ENCODE measurements around the gene THSD1. TPM values are rescaled to one million over a fixed set of nuclear protein-coding genes. Genes with fewer than 3 reads are reported as not detected.

The THSD1 gene
- polyA plus RNA-seq, 2 of the 4 experiments (the other 2 are of a cell fraction) = 5.4 to 6.1 TPM

GRCh38 chr13:52361225-52361624 lies 44.7 kb downstream of the THSD1 start:
- POLR2A ChIA-PET = no interaction called here
- no peak for TF ChIP-seq ELK1 (IDR thresholded peaks at IDR 0.05; ENCODE audit: low read depth, low read length)
- TF ChIP-seq MAZ (IDR thresholded peaks at IDR 0.05; ENCODE audit: borderline replicate concordance, low read depth, low read length) = no peak
- no peak for TF ChIP-seq KDM1A (IDR thresholded peaks at IDR 0.05; ENCODE audit: low read depth)
- no peak for TF ChIP-seq HDAC2 (IDR thresholded peaks at IDR 0.05)
- TF ChIP-seq JUN (IDR thresholded peaks at IDR 0.05) = no peak
- no peak for TF ChIP-seq JUNB (IDR thresholded peaks at IDR 0.05)
- TF ChIP-seq FOSL2 (IDR thresholded peaks at IDR 0.05) = no peak
- no peak for TF ChIP-seq FOSL2 (CRISPR knock-in tag; IDR thresholded peaks at IDR 0.05)
- TF ChIP-seq CHD4 (IDR thresholded peaks at IDR 0.05; ENCODE audit: borderline replicate concordance) = no peak
- no peak for TF ChIP-seq ZC3H11A (IDR thresholded peaks at IDR 0.05)
- TF ChIP-seq EP300 (IDR thresholded peaks at IDR 0.05) = no peak
- TF ChIP-seq CEBPB (IDR thresholded peaks at IDR 0.05) = no peak
- WGBS (ENCODE audit: missing lambda C conversion rate) = 74% methylated on average over 4 of the region's 4 CpGs
- no peak overlapping the region for H3K27ac ChIP-seq
- ATAC-seq = no peak
- no peak overlapping the region for H3K4me3 ChIP-seq
- no peak for FAIRE-seq
- no peak overlapping the region for H3K4me2 ChIP-seq
- CTCF ChIA-PET = interaction anchor here (1.9 kb wide), 1 partner anchor 18 kb away, joined by 7 read pairs; no protein-coding TSS in a partner anchor
- H3K4me1 ChIP-seq = peaks cover 4% of the 10 kb centered on the region
- DNase-seq (ENCODE audit: low read depth in 1 of 2, low spot score in 1 of 2) = no peak
- no peaks in the 10 kb centered on the region for H3K9me3 ChIP-seq

GRCh38 chr13:52359534-52359933 lies 46.4 kb downstream of the THSD1 start:
- H3K9me3 ChIP-seq = no peaks in the 10 kb centered on the region
- no peak for ATAC-seq
- DNase-seq (ENCODE audit: low read depth in 1 of 2, low spot score in 1 of 2) = no peak
- ChIA-PET CTCF (interaction anchor here (1.7 to 2.5 kb wide), 2 partner anchors 15 to 91 kb away, joined by 3 to 12 read pairs; partner anchors contain the start of gene VPS36), POLR2A (no interaction called here)
- 59% methylated on average over 4 of the region's 4 CpGs for WGBS (ENCODE audit: missing lambda C conversion rate)
- H3K4me2 ChIP-seq = no peak overlapping the region
- no peak for FAIRE-seq
- H3K4me1 ChIP-seq = peaks cover 7% of the 10 kb centered on the region
- H3K27ac ChIP-seq = no peak overlapping the region
- no peak for TF ChIP-seq HOXB13 (CRISPR knock-in tag; IDR thresholded peaks at IDR 0.05; ENCODE audit: low read depth)
- TF ChIP-seq RNF2 (IDR thresholded peaks at IDR 0.05; ENCODE audit: borderline replicate concordance, low read depth) = no peak
- TF ChIP-seq JUN (IDR thresholded peaks at IDR 0.05) = no peak
- TF ChIP-seq CEBPB (IDR thresholded peaks at IDR 0.05) = no peak
- TF ChIP-seq CBX2 (IDR thresholded peaks at IDR 0.05; ENCODE audit: borderline replicate concordance, low read depth) = no peak
- no peak for TF ChIP-seq FOSB (CRISPR knock-in tag; IDR thresholded peaks at IDR 0.05)
- TF ChIP-seq RCOR1 (IDR thresholded peaks at IDR 0.05; ENCODE audit: low read depth, low read length) = no peak
- no peak for TF ChIP-seq POLR2A (IDR thresholded peaks at IDR 0.05; ENCODE audit: low read length)
- TF ChIP-seq NPAS2 (CRISPR knock-in tag; IDR thresholded peaks at IDR 0.05; ENCODE audit: borderline replicate concordance) = no peak
- no peak for TF ChIP-seq BCL3 (IDR thresholded peaks at IDR 0.05)
- TF ChIP-seq RFX5 (IDR thresholded peaks at IDR 0.05) = no peak
- no peak for TF ChIP-seq MAFK (IDR thresholded peaks at IDR 0.05; ENCODE audit: partially characterized antibody)
- H3K4me3 ChIP-seq = no peak overlapping the region

- CTCF ChIA-PET = interaction anchor here (0.6 to 1.4 kb wide), 2 partner anchors 27 to 95 kb away, joined by 3 to 8 read pairs; partner anchors contain the start of gene VPS36
Observed at GRCh38 chr13:52356327-52356726, 49.6 kb downstream of the THSD1 start.

More at GRCh38 chr13:52356327-52356726, 49.6 kb downstream of the THSD1 start:
- no peak overlapping the region for H3K4me3 ChIP-seq
- FAIRE-seq = no peak
- POLR2A ChIA-PET = no interaction called here
- H3K4me2 ChIP-seq = peak overlapping the region; percentile 23
- no peak for TF ChIP-seq TP53 (CRISPR knock-in tag; IDR thresholded peaks at IDR 0.05)
- no peak for TF ChIP-seq BHLHE40 (IDR thresholded peaks at IDR 0.05; ENCODE audit: low read depth, low read length)
- TF ChIP-seq ATOH8 (CRISPR knock-in tag; IDR thresholded peaks at IDR 0.05; ENCODE audit: low read depth) = no peak
- no peak for TF ChIP-seq TFCP2L1 (CRISPR knock-in tag; IDR thresholded peaks at IDR 0.05)
- TF ChIP-seq EHMT2 (IDR thresholded peaks at IDR 0.05; ENCODE audit: low read depth) = no peak
- no peak for TF ChIP-seq ZC3H11A (IDR thresholded peaks at IDR 0.05)
- no peak for TF ChIP-seq CEBPB (IDR thresholded peaks at IDR 0.05)
- no peak for TF ChIP-seq HES2 (IDR thresholded peaks at IDR 0.05)
- TF ChIP-seq KDM5A (IDR thresholded peaks at IDR 0.05) = no peak
- no peak for TF ChIP-seq MYC (IDR thresholded peaks at IDR 0.05; ENCODE audit: borderline replicate concordance, low read length)
- TF ChIP-seq CHD4 (IDR thresholded peaks at IDR 0.05; ENCODE audit: borderline replicate concordance) = no peak
- TF ChIP-seq KDM1A (IDR thresholded peaks at IDR 0.05; ENCODE audit: low read depth) = no peak
- TF ChIP-seq RCOR1 (IDR thresholded peaks at IDR 0.05; ENCODE audit: low read depth, low read length) = no peak
- no peak for TF ChIP-seq HOXB13 (CRISPR knock-in tag; IDR thresholded peaks at IDR 0.05; ENCODE audit: low read depth)
- no peak for TF ChIP-seq ESRRA (IDR thresholded peaks at IDR 0.05; ENCODE audit: borderline replicate concordance, low read length)
- no peak for TF ChIP-seq HOXA7 (CRISPR knock-in tag; IDR thresholded peaks at IDR 0.05)
- WGBS (ENCODE audit: missing lambda C conversion rate) = 29% methylated on average over 2 of the region's 2 CpGs
- DNase-seq (ENCODE audit: low read depth in 1 of 2, low spot score in 1 of 2) = no peak
- peaks cover 7% of the 10 kb centered on the region for H3K4me1 ChIP-seq
- H3K9me3 ChIP-seq = no peaks in the 10 kb centered on the region
- H3K27ac ChIP-seq = peak overlapping the region in 1 of 2 experiments; percentile 58; a peak in 3 of 6 replicates
- ATAC-seq = 0 out of 6 replicates have a peak, but pooled peaks of 1 of the 2 experiments have one; percentile 38

Measured in A549 (cell line).